ENCODE results near the gene SOWAHB. TPM values are rescaled to one million over a fixed set of nuclear protein-coding genes. Genes with fewer than 3 reads are reported as not detected.
"Not testable (repeated sequence)": the region's sequence is repeated elsewhere in the genome, so short reads cannot be mapped to it uniquely, and the experiment has no call there.

SOWAHB gene
- total RNA-seq, 2 experiments from 2014 or later: not detected

DNA sequence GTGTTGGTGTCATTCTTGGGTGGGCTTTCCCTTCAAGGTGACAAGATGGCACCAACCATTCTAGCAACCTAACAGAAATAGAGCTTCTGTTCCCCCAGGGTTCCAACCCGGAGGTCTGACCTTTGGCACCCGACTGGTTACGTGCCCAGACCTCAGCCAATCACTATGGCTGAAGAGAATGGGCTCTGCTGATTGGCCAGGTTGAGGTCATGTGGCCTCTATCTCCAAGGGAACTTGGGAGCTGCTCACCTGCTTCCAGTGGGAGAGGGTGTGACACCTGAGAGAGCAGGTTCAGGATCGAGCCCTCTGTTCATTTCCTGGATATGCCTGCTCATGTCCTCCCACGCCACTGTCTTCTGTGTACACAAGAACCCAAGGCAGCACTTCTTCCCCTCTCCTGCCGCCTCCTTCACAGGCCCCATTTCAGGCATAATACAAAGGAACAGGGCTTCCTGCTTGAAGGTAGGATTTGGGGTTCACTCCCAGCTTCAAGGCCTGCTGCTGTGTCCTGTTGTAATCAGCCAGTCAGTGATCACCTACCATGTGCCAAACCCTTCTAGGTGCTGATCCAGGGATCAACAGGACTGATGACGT, 11.0 kb downstream of the SOWAHB start:
- no peak for DNase-seq
- ChIA-PET CTCF (no interaction called here), POLR2A (no interaction called here)
- Mint-ChIP-seq H3K27me3 (ENCODE audit: low read depth) (peaks cover 11% of the 10 kb centered on the region), H3K27ac (no peak overlapping the region), H3K9me3 (ENCODE audit: insufficient read depth) (no peaks in the 10 kb centered on the region), H3K4me1 (ENCODE audit: low read depth) (no peaks in the 10 kb centered on the region), H3K4me3 (no peak overlapping the region), H3K36me3 (ENCODE audit: low read depth) (no peaks in the 10 kb centered on the region)
- no peak for ATAC-seq

DNA sequence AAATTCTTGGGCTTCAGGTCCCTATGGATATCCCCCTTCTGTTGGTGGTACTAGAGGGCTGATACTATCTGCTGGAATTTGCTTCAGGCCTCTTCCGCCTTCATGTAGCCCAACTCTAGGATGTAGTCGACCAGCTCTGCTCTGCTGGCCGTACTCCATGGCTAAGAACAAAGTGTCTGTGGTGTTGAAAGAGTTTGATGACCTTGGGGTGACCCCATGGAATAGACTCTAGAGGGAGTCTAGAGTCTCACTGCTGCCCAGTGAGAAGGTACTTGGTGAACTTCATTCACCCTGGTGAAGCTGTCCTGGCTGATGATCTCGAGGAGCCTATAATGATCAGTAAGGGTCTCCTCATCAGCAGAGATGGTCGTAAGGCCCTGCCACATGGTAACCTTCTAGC, 11.7 kb downstream of the SOWAHB start:
- POLR2A ChIA-PET: no interaction called here
- CTCF ChIA-PET: interaction anchor here (1.1 kb wide), 1 partner anchor 159 kb away, joined by 3 read pairs; no protein-coding TSS in a partner anchor
- Mint-ChIP-seq H3K4me3 (no peak overlapping the region), H3K27ac (no peak overlapping the region), H3K4me1 (ENCODE audit: low read depth) (no peaks in the 10 kb centered on the region), H3K36me3 (ENCODE audit: low read depth) (no peaks in the 10 kb centered on the region), H3K9me3 (ENCODE audit: insufficient read depth) (no peaks in the 10 kb centered on the region), H3K27me3 (ENCODE audit: low read depth) (peaks cover 8% of the 10 kb centered on the region)
- ATAC-seq (no peak), DNase-seq (no peak)

- CTCF ChIA-PET: no interaction called here
- no peaks in the 10 kb centered on the region for H3K9me3 Mint-ChIP-seq (ENCODE audit: insufficient read depth)
- no peaks in the 10 kb centered on the region for H3K36me3 Mint-ChIP-seq (ENCODE audit: low read depth)
- POLR2A ChIA-PET: no interaction called here
- H3K4me1 Mint-ChIP-seq (ENCODE audit: low read depth): no peaks in the 10 kb centered on the region
- no peak overlapping the region for H3K4me3 Mint-ChIP-seq
- ATAC-seq (no peak), DNase-seq (no peak)
- no peak overlapping the region for H3K27ac Mint-ChIP-seq
- H3K27me3 Mint-ChIP-seq (ENCODE audit: low read depth): peaks cover 7% of the 10 kb centered on the region
Observed at GRCh38 chr4:76883147-76883546, 14.8 kb downstream of the SOWAHB start.

DNA sequence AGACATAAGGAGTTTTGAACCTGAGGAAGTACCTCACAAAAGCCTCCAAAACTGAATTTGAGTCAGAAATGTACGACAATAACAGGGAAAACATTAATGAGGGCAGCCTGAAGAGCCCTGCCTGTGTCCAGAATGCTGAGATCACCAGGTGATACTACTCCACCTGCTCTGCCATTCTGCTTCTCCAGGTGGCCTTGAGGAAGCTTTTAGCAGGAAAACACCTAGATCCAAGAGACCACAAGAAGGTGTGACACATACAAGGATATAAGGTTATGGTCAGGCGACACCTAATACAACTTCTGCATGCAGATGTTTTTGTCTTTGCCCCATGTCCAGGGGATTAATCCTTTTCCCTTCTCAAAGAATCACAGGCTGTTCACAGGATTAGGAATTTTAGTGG, 15.3 kb downstream of the SOWAHB start:
- Mint-ChIP-seq H3K27me3 (ENCODE audit: low read depth) (peaks cover 7% of the 10 kb centered on the region), H3K4me3 (no peak overlapping the region), H3K9me3 (ENCODE audit: insufficient read depth) (no peaks in the 10 kb centered on the region), H3K27ac (no peak overlapping the region), H3K4me1 (ENCODE audit: low read depth) (no peaks in the 10 kb centered on the region), H3K36me3 (ENCODE audit: low read depth) (no peaks in the 10 kb centered on the region)
- no peak for DNase-seq
- ChIA-PET POLR2A (no interaction called here), CTCF (no interaction called here)
- ATAC-seq: no peak

DNA sequence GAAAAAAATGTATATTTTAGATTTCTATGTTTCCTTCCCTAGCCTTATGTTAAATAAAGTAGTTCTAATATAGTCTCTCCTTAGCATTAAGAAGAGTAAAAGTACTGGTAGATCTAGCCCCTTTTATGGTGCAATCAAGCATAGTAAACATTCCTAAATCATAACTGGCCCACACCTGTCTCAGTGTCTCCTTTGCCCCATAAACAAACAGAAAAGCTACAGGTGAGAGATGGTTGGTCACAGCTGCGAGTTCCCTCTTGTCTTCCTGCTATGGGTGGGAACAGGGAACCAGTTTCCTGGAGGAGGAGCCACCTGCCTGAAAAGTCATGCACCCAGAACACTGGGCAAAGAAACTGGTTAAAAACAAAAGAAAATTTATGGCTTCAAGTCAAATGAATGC, 16.6 kb downstream of the SOWAHB start:
- Mint-ChIP-seq H3K9me3 (ENCODE audit: insufficient read depth) (no peaks in the 10 kb centered on the region), H3K4me1 (ENCODE audit: low read depth) (no peaks in the 10 kb centered on the region), H3K27ac (no peak overlapping the region), H3K36me3 (ENCODE audit: low read depth) (no peaks in the 10 kb centered on the region), H3K4me3 (no peak overlapping the region), H3K27me3 (ENCODE audit: low read depth) (peaks cover 10% of the 10 kb centered on the region)
- no peak for ATAC-seq
- CTCF ChIA-PET: interaction anchor here (0.7 kb wide), 1 partner anchor 164 kb away, joined by 3 read pairs; no protein-coding TSS in a partner anchor
- POLR2A ChIA-PET: no interaction called here
- DNase-seq: no peak

DNA sequence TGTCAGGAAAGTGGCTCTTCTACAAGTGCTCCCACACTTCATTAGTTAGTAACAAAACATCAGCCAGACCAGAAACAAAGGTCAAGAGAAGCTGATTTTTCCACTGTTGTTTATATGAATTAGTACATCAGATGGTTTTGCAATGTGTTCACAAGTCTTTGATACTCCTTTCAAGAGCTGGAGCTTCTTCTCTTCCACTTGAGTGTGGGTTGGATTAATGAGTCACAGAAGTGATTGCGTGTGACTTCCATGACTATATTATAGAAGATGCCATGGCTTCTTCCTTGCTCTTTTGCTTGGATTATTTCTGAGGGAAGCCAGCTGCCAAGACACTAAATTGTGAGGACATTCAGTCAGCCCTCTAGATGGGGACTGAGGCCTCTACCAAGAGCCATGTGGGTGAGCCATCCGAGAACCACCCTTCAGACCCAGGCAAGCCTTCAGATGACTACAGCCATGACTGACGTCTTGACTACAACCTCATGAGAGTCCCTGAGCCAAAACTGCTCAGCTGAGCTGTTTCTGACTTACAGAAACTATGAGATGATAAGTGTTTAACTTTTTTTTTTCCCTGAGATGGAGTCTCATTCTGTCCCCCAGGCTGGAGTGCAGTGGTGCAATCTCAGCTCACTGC, 18.1 kb downstream of the SOWAHB start:
- Mint-ChIP-seq H3K27me3 (ENCODE audit: low read depth) (peaks cover 12% of the 10 kb centered on the region), H3K9me3 (ENCODE audit: insufficient read depth) (no peaks in the 10 kb centered on the region), H3K36me3 (ENCODE audit: low read depth) (no peaks in the 10 kb centered on the region), H3K4me3 (no peak overlapping the region), H3K27ac (no peak overlapping the region), H3K4me1 (ENCODE audit: low read depth) (no peaks in the 10 kb centered on the region)
- ATAC-seq: no peak
- CTCF ChIA-PET: no interaction called here
- no peak for DNase-seq
- POLR2A ChIA-PET: no interaction called here

DNA sequence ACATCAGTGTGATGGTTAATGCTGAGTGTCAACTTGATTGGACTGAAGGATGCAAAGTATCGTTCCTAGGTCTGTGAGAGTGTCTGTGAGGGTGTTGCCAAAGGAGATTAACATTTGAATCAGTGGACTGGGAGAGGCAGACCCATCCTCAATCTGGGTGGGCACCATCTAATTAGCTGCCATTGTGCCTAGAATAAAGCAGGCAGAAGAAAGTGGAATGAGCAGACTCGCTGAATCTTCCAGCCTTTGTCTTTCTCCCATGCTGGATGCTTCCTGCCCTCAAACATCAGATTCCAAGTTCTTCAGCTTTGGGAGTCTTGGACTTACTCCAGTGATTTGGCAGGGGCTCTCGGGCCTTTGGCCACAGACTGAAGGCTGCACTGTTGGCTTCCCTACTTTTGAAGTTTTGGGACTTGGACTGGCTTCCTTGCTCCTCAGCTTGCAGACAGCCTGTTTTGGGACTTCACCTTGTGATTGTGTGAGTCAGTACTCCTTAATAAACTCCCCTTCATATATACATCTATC, 19.2 kb downstream of the SOWAHB start:
- POLR2A ChIA-PET; H3K27ac Mint-ChIP-seq; DNase-seq; H3K4me1 Mint-ChIP-seq (ENCODE audit: low read depth); H3K9me3 Mint-ChIP-seq (ENCODE audit: insufficient read depth); H3K4me3 Mint-ChIP-seq; CTCF ChIA-PET; H3K36me3 Mint-ChIP-seq (ENCODE audit: low read depth); ATAC-seq: not testable (repeated sequence)
- peaks cover 12% of the 10 kb centered on the region for H3K27me3 Mint-ChIP-seq (ENCODE audit: low read depth)

- Mint-ChIP-seq H3K27ac (no peak overlapping the region), H3K4me3 (no peak overlapping the region), H3K36me3 (ENCODE audit: low read depth) (no peaks in the 10 kb centered on the region), H3K27me3 (ENCODE audit: low read depth) (peaks cover 11% of the 10 kb centered on the region), H3K9me3 (ENCODE audit: insufficient read depth) (no peaks in the 10 kb centered on the region), H3K4me1 (ENCODE audit: low read depth) (no peaks in the 10 kb centered on the region)
- ChIA-PET POLR2A (no interaction called here), CTCF (no interaction called here)
- no peak for DNase-seq
- no peak for ATAC-seq
Observed at GRCh38 chr4:76874176-76874575, 23.8 kb downstream of the SOWAHB start.

DNA sequence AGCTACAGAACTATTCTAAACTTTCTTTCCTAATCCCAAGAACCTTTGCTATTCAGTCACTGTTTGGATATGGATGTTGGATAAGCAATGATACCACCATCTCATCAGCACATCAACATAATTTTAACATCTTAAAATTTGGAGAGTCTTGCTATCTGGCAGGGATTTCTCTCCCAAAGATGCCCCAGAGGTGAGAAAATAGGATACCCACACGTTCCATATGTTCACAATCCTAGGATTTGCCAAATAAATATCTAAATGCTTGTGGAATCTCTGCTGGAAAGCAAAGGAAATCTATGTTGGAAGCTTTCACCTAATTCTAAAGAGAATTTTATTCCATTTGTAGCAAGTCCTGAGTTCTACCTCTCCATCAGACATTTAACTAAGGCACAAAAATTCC, 24.4 kb downstream of the SOWAHB start:
- no peak for ATAC-seq
- H3K9me3 Mint-ChIP-seq (ENCODE audit: insufficient read depth): no peaks in the 10 kb centered on the region
- ChIA-PET POLR2A (no interaction called here), CTCF (interaction anchor here (1.1 kb wide), 1 partner anchor 330 kb away, joined by 3 read pairs; no protein-coding TSS in a partner anchor)
- H3K36me3 Mint-ChIP-seq (ENCODE audit: low read depth): no peaks in the 10 kb centered on the region
- DNase-seq: no peak
- H3K4me1 Mint-ChIP-seq (ENCODE audit: low read depth): no peaks in the 10 kb centered on the region
- no peak overlapping the region for H3K4me3 Mint-ChIP-seq
- H3K27ac Mint-ChIP-seq: no peak overlapping the region
- peaks cover 11% of the 10 kb centered on the region for H3K27me3 Mint-ChIP-seq (ENCODE audit: low read depth)

GRCh38 chr4:76872556-76872955, 25.4 kb downstream of the SOWAHB start:
- Mint-ChIP-seq H3K36me3 (ENCODE audit: low read depth) (no peaks in the 10 kb centered on the region), H3K4me1 (ENCODE audit: low read depth) (no peaks in the 10 kb centered on the region), H3K27me3 (ENCODE audit: low read depth) (peaks cover 11% of the 10 kb centered on the region), H3K4me3 (no peak overlapping the region), H3K27ac (no peak overlapping the region), H3K9me3 (ENCODE audit: insufficient read depth) (no peaks in the 10 kb centered on the region)
- ChIA-PET CTCF (interaction anchor here (1.1 kb wide), 1 partner anchor 331 kb away, joined by 3 read pairs; no protein-coding TSS in a partner anchor), POLR2A (no interaction called here)
- ATAC-seq: no peak
- no peak for DNase-seq

DNA sequence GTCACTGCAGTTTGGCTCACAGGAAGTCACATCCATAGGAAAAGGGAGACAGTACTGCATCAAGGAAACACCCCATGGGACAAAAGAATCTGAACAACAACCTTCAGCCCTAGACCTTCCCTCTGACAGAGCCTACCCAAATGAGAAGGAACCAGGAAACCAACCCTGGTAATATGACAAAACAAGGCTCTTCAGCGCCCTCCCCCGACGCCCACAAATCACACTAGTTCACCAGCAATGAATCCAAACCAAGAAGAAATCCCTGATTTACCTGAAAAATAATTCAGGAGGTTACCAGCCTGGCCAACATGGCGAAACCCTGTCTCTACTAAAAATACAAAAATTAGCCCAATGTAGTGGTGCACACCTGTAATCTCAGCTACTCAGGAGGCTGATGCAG, 29.2 kb downstream of the SOWAHB start:
- CTCF ChIA-PET, ATAC-seq: not testable (repeated sequence)

GRCh38 chr4:76867880-76868655, 29.9 kb downstream of the SOWAHB start:
- H3K4me3 Mint-ChIP-seq: no peak overlapping the region
- ChIA-PET POLR2A (no interaction called here), CTCF (no interaction called here)
- no peaks in the 10 kb centered on the region for H3K4me1 Mint-ChIP-seq (ENCODE audit: low read depth)
- DNase-seq (no peak), ATAC-seq (no peak)
- H3K9me3 Mint-ChIP-seq (ENCODE audit: insufficient read depth): no peaks in the 10 kb centered on the region
- no peak overlapping the region for H3K27ac Mint-ChIP-seq
- peaks cover 3% of the 10 kb centered on the region for H3K27me3 Mint-ChIP-seq (ENCODE audit: low read depth)
- no peaks in the 10 kb centered on the region for H3K36me3 Mint-ChIP-seq (ENCODE audit: low read depth)

More for the DNA sequence above, 29.2 kb downstream of the SOWAHB start:
- POLR2A ChIA-PET; H3K27ac Mint-ChIP-seq; H3K4me1 Mint-ChIP-seq (ENCODE audit: low read depth); H3K36me3 Mint-ChIP-seq (ENCODE audit: low read depth); H3K27me3 Mint-ChIP-seq (ENCODE audit: low read depth); DNase-seq; H3K4me3 Mint-ChIP-seq; H3K9me3 Mint-ChIP-seq (ENCODE audit: insufficient read depth): not testable (repeated sequence)
